Stimulated activated CD8-positive, alpha-beta memory T cell treated with anti-CD3 and anti-CD28 coated beads, Interleukin-7, amount 100 ng/mL, for 48 hours (primary cell): ENCODE data around the gene CHRDL2.

Experiments
- DNase-seq, 2 donors: peaks; one replicate each; pipeline ENCODE4 v3.0.0-alpha.2; 2020; ENCODE audit warnings: low read depth in 1 of 2; ENCODE audit errors: extremely low read depth in 1 of 2

The CHRDL2 gene

GRCh38 chr11:74689666-74690065 is 41.6 kb downstream of the CHRDL2 start:
- DNase-seq: no peak

- no peak for DNase-seq
These were observed 43.8 kb downstream of the CHRDL2 start for GRCh38 chr11:74687237-74688023.

GRCh38 chr11:74686792-74687191 is 44.4 kb downstream of the CHRDL2 start:
- DNase-seq: no peak

GRCh38 chr11:74685905-74686304 is 45.3 kb downstream of the CHRDL2 start:
- DNase-seq: no peak

GRCh38 chr11:74685338-74685737 is 45.9 kb downstream of the CHRDL2 start:
- DNase-seq: no peak

- DNase-seq: no peak
These were observed 46.6 kb downstream of the CHRDL2 start for GRCh38 chr11:74684661-74685060.

GRCh38 chr11:74683941-74684481 is 47.2 kb downstream of the CHRDL2 start:
- DNase-seq: no peak

- DNase-seq: no peak
These were observed 47.9 kb downstream of the CHRDL2 start for GRCh38 chr11:74683279-74683871.

GRCh38 chr11:74682731-74683278 is 48.4 kb downstream of the CHRDL2 start:
- no peak for DNase-seq

GRCh38 chr11:74681686-74682651 is 49.3 kb downstream of the CHRDL2 start:
- DNase-seq: no peak

- no peak for DNase-seq
These were observed 50.3 kb downstream of the CHRDL2 start for GRCh38 chr11:74680703-74681531.

- no peak for DNase-seq
These were observed 51.1 kb downstream of the CHRDL2 start for GRCh38 chr11:74680035-74680671.

- DNase-seq: no peak
These were observed 51.7 kb downstream of the CHRDL2 start for GRCh38 chr11:74679513-74679865.

- no peak for DNase-seq
These were observed 52.4 kb downstream of the CHRDL2 start for GRCh38 chr11:74678591-74679512.

- DNase-seq: no peak
These were observed 53.2 kb downstream of the CHRDL2 start for GRCh38 chr11:74678041-74678440.

- no peak for DNase-seq
These were observed 54.1 kb downstream of the CHRDL2 start for GRCh38 chr11:74677131-74677530.

GRCh38 chr11:74676596-74676995 is 54.6 kb downstream of the CHRDL2 start:
- DNase-seq: no peak

GRCh38 chr11:74675761-74676160 is 55.5 kb downstream of the CHRDL2 start:
- no peak for DNase-seq
